ENCODE data around the gene APBB1IP.

GRCh38 chr10:26391701-26392695 is 46.1 kb upstream of the APBB1IP start:
- TF ChIP-seq CTCF (IDR thresholded peaks at IDR 0.05) (no peak), POLR2A (IDR thresholded peaks at IDR 0.05) (no peak)

All from lower leg skin (tissue), 3 donors.